GM12878 (cell line): ENCODE measurements around the gene FXYD6. TPM values are rescaled to one million over a fixed set of nuclear protein-coding genes. Genes with fewer than 3 reads are reported as not detected.

Source experiments
- ATAC-seq: fragments of 200-7000 bp; cut with Tn5 transposase; 3 replicates; pipeline ENCODE4 v1.9.1; 2020; ENCODE audit warnings: mild to moderate bottlenecking, moderate library complexity
- BruUV-seq: library from RNA; stranded (reverse); fragments of 400-500 nt; replicated peaks from 2 replicates; lab custom pipeline; 2021; lab: Mats Ljungman, UMichigan
- CTCF ChIA-PET: fragments of 300-600 bp; sonication (Branson Sonifier 250); formaldehyde crosslinking; extraction: SDS; loops from one replicate; lab custom pipeline; 2021; ENCODE audit warnings: inconsistent platforms; lab: Yijun Ruan, JAX
- POLR2A ChIA-PET: fragments of 350-600 bp; formaldehyde crosslinking; extraction: SDS; loops from one replicate; lab custom pipeline; 2021; ENCODE audit warnings: inconsistent platforms; lab: Charles Lee
- RAD21 ChIA-PET: fragments of 300-600 bp; sonication (Branson Sonifier 250); formaldehyde crosslinking; loops from one replicate; lab custom pipeline; 2023; ENCODE audit warnings: antibody characterized with exemption; ENCODE audit not compliant: unreplicated experiment; lab: Charles Lee
- SMC1A ChIA-PET: fragments of 300-600 bp; sonication (Branson Sonifier 250); formaldehyde crosslinking; loops from one replicate; lab custom pipeline; 2023; ENCODE audit not compliant: unreplicated experiment, uncharacterized antibody; lab: Charles Lee
- DNase-seq: peaks from one replicate; pipeline ENCODE4 v3.0.0-alpha.2; 2011; ENCODE audit warnings: low read depth, low spot score
- FAIRE-seq: peaks from 3 replicates; lab custom pipeline; 2011; peaks lifted over from hg19 to GRCh38; lab: Jason Lieb, UNC
- H2AFZ ChIP-seq: 2 replicates; pipeline ENCODE4 v1.6.0; 2011; ENCODE audit warnings: low read depth, low read length, control low read depth; ENCODE audit not compliant: control insufficient read depth
- H3K27ac ChIP-seq: 2 replicates; pipeline ENCODE4 v1.5.1; 2011; ENCODE audit warnings: control low read depth; ENCODE audit not compliant: control insufficient read depth, insufficient read depth
- H3K27me3 ChIP-seq, 2 experiments: replicated peaks in 1 of 2; 2 replicates each; pipeline versions ENCODE4 v1.6.0 to v1.6.1; 2011; ENCODE audit warnings: low read length in 1 of 2; ENCODE audit not compliant: control insufficient read depth in 2 of 2, insufficient read depth in 2 of 2
- H3K36me3 ChIP-seq, 2 experiments: 2 replicates each; pipeline ENCODE4 v1.5.1; 2011; ENCODE audit warnings: low read length in 1 of 2; ENCODE audit not compliant: control insufficient read depth in 2 of 2, insufficient read depth in 2 of 2
- H3K4me1 ChIP-seq: 2 replicates; pipeline ENCODE4 v1.6.1; 2011; ENCODE audit warnings: mild to moderate bottlenecking, low read length, moderate library complexity, mixed read lengths; ENCODE audit not compliant: control insufficient read depth, insufficient read depth
- H3K4me2 ChIP-seq: 2 replicates; pipeline ENCODE4 v1.6.0; 2011; ENCODE audit warnings: control low read depth; ENCODE audit not compliant: control insufficient read depth, insufficient read depth
- H3K4me3 ChIP-seq: fragments of 200-600 bp; sonication (generic); 2 replicates; pipeline ENCODE4 v1.5.1; 2016
- H3K79me2 ChIP-seq: 2 replicates; pipeline ENCODE4 v1.6.0; 2011; ENCODE audit warnings: low read length; ENCODE audit not compliant: control insufficient read depth, insufficient read depth
- H3K9ac ChIP-seq: 2 replicates; pipeline ENCODE4 v1.8.0; 2011; ENCODE audit warnings: low read length, control low read depth, mixed read lengths; ENCODE audit not compliant: control insufficient read depth, insufficient read depth
- H3K9me3 ChIP-seq: replicated peaks from 3 replicates; pipeline ENCODE4 v1.5.1; 2011; ENCODE audit warnings: mild to moderate bottlenecking, low read length; ENCODE audit not compliant: control insufficient read depth, insufficient read depth
- H4K20me1 ChIP-seq: 2 replicates; pipeline ENCODE4 v1.6.0; 2011; ENCODE audit not compliant: control insufficient read depth, insufficient read depth
- BHLHE40 ChIP-seq, 2 experiments: fragments of 450-650 bp in 1 of 2; IDR thresholded peaks; 2 replicates each; pipeline ENCODE4 v1.6.1; 2011 to 2017; ENCODE audit warnings: low read depth in 2 of 2, borderline replicate concordance in 1 of 2, improper control_type of control experiment in 1 of 2, low read length in 1 of 2, mild to moderate bottlenecking in 1 of 2
- BMI1 ChIP-seq: fragments of 450-650 bp; IDR thresholded peaks from 2 replicates; pipeline ENCODE4 v1.6.1; 2016; ENCODE audit warnings: mild to moderate bottlenecking, moderate library complexity, borderline replicate concordance
- CEBPB ChIP-seq, 2 experiments: fragments of 150-350 bp in 1 of 2; IDR thresholded peaks; 2 replicates each; pipeline ENCODE4 v1.6.1; 2012 to 2014; ENCODE audit warnings: low read depth in 2 of 2, low read length in 2 of 2, borderline replicate concordance in 1 of 2, inconsistent platforms in 1 of 2
- IRF4 ChIP-seq: IDR thresholded peaks from 2 replicates; pipeline ENCODE4 v1.6.1; 2011; ENCODE audit warnings: low read depth, low read length
- KAT2A ChIP-seq: conservative IDR thresholded peaks from 2 replicates; pipeline ENCODE4 v1.6.1; 2011; ENCODE audit warnings: low read depth, low read length; ENCODE audit not compliant: control insufficient read depth
- RCOR1 ChIP-seq: conservative IDR thresholded peaks from 2 replicates; pipeline ENCODE4 v1.6.1; 2012; ENCODE audit warnings: low read depth, low read length, improper control_type of control experiment
- SMARCA5 ChIP-seq: fragments of 450-650 bp; IDR thresholded peaks from 2 replicates; pipeline ENCODE4 v1.6.1; 2017; ENCODE audit warnings: mild to moderate bottlenecking
- SRF ChIP-seq, 2 experiments: IDR thresholded peaks; 2 replicates each; pipeline ENCODE4 v1.6.1; 2011; ENCODE audit warnings: low read depth in 2 of 2, low read length in 2 of 2, mild to moderate bottlenecking in 1 of 2, moderate library complexity in 1 of 2
- ZNF24 ChIP-seq: fragments of 450-650 bp; IDR thresholded peaks from 2 replicates; pipeline ENCODE4 v1.6.1; 2017; ENCODE audit warnings: antibody characterized with exemption, mild to moderate bottlenecking
- WGBS: methylation state at CpG from one replicate; pipeline ENCODE4 v1.1.6; 2016; ENCODE audit warnings: low lambda C conversion rate; ENCODE audit not compliant: insufficient replicate concordance, insufficient coverage; ENCODE audit errors: missing lambda C conversion rate; 5-methylcytosine and 5-hydroxymethylcytosine counted together
- in situ Hi-C: fragments of 300-500 bp; cut with MboI; formaldehyde crosslinking; loops from 9 replicates; pipeline ENCODE4 v1.14.3; 2018; ENCODE audit warnings: mixed read lengths
- intact Hi-C: fragments of 100-400 bp; cut with micrococcal nuclease; formaldehyde crosslinking; loops from one replicate; pipeline ENCODE4 v1.14.2; 2022; ENCODE audit not compliant: unreplicated experiment
- polyA plus RNA-seq, 11 experiments: library from polyadenylated mRNA; depleted of rRNA in 4 of 11; unstranded in 6 of 11; stranded (reverse) in 5 of 11; fragments of >200 nt; fragmentation: Nextera tagmentation in 4 of 11; fragmentation: Illumina TruSeq in 1 of 11; extraction: Ambion mirVana in 4 of 11; extraction: Trizol in 1 of 11; gene quantifications; 1 replicate in 1 of 11; 2 replicates in 10 of 11; pipeline versions ENCODE4 v1.2.1 to v1.2.3, GENCODE V29; 2011 to 2016; ENCODE audit warnings: inconsistent platforms in 2 of 11, missing spikeins in 2 of 11, low read depth in 1 of 11
- total RNA-seq, 4 experiments: library from RNA; depleted of rRNA in 3 of 4; stranded (reverse); fragments of >200 nt in 3 of 4; fragmentation: Illumina TruSeq in 1 of 4; extraction: Trizol in 1 of 4; gene quantifications; 2 replicates each; pipeline versions ENCODE4 v1.2.1 to v1.2.3, GENCODE V29; 2013 to 2021
- TF ChIP-seq, protein P1 (sequence below): fragments of 450-650 bp; IDR thresholded peaks from 2 replicates; pipeline ENCODE4 v1.6.1; 2017; ENCODE audit warnings: antibody characterized with exemption, mild to moderate bottlenecking, moderate library complexity
- TF ChIP-seq, protein P2 (sequence below): fragments of 150-350 bp; IDR thresholded peaks from 2 replicates; pipeline ENCODE4 v1.6.1; 2014; ENCODE audit warnings: mild to moderate bottlenecking, low read depth, low read length
- TF ChIP-seq, protein P3 (sequence below), 3 experiments: IDR thresholded peaks in 2 of 3; conservative IDR thresholded peaks in 1 of 3; 2 replicates each; pipeline ENCODE4 v1.5.1; 2011; ENCODE audit warnings: low read depth in 3 of 3, low read length in 3 of 3, mild to moderate bottlenecking in 3 of 3, control low read depth in 2 of 3, moderate library complexity in 2 of 3, inconsistent platforms in 1 of 3, mixed read lengths in 1 of 3; ENCODE audit not compliant: control insufficient read depth in 2 of 3, insufficient read depth in 1 of 3; ENCODE audit errors: extremely low read depth in 1 of 3

FXYD6 gene
- total and polyA plus RNA-seq, 10 of the 15 experiments (the other 5 are each of a cell fraction or from before 2014, with no cell fraction given) = 0.09 to 2.0 (median 0.23) TPM; not detected in 2

DNA sequence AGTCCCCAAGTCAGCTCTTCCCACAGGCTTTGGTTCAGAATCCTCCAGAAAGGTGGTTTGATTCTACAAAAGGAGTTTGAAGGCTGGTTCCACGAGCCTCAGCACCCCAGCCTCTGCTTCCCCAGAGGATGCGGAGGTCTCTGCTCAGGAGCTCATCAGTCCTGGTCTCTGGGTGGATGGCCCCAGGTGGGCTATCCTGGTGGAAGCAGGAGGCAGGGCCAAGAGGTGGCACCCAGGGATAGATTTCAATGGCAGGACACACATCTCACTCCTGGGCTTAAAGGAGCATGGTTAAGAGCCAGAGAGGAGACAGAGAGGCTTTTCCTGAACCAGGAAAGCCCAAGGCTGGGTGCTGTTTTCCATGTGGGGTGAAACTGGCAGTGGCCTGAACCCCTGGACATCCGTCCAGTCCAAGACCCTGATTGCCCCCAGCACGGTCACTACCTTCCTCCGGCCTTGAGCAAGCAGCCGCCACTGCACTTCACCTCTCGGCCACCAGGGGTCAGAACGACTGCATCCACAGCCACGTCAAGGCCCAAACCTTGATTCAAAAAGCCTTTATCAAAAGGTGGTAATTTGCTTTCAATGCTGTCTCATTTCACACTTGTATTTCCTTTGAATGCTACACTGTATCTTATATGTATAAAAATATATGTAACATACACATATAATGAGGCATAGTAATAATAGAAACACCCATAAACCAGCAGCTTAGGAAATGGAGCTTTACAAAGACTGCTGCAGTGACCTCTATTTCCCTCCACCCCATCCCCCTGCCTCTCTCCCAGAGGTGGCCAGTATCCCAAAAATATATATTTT, 32.6 kb downstream of the FXYD6 start:
- Histone ChIP-seq H2AFZ (no peak overlapping the region), H3K4me1 (no peaks in the 10 kb centered on the region; the same call in 1 of the 2 replicates), H3K9ac (no peak overlapping the region), H3K27ac (no peak overlapping the region), H3K79me2 (no peaks in the 10 kb centered on the region), H3K9me3 (no peaks in the 10 kb centered on the region), H4K20me1 (no peaks in the 10 kb centered on the region), H3K36me3 (no peaks in the 10 kb centered on the region), H3K4me3 (no peak overlapping the region), H3K4me2 (no peak overlapping the region), H3K27me3 (no peaks in the 10 kb centered on the region)
- DNase-seq (no peak), ATAC-seq (peak; percentile 89), FAIRE-seq (peak; percentile 84)
- WGBS = 21% methylated on average over 9 of the region's 9 CpGs
- ChIA-PET RAD21 (interaction anchor here (0.8 to 7.2 kb wide), 13 partner anchors 12 to 210 kb away, joined by 3 to 135 read pairs (median 9); partner anchors contain the start of genes FXYD2 and IL10RA), SMC1A (interaction anchor here (0.8 to 7.9 kb wide), 17 partner anchors 9 to 209 kb away, joined by 3 to 163 read pairs (median 6); partner anchors contain the start of gene FXYD2), POLR2A (interaction anchor here (1.6 kb wide), 1 partner anchor 29 kb away, joined by 7 read pairs; no protein-coding TSS in a partner anchor), CTCF (interaction anchor here (0.7 to 5.9 kb wide), 30 partner anchors 10 to 417 kb away, joined by 3 to 238 read pairs (median 8); partner anchors contain the start of gene FXYD2)
- BruUV-seq = no TSS peak
- in situ Hi-C loops (loop anchor here (5.0 kb wide), 2 partner anchors 103 to 213 kb away; no protein-coding TSS in a partner anchor), intact Hi-C loops (loop anchor here (1.0 kb wide), 3 partner anchors 21 to 209 kb away; no protein-coding TSS in a partner anchor)
- TF ChIP-seq, protein P1, sequence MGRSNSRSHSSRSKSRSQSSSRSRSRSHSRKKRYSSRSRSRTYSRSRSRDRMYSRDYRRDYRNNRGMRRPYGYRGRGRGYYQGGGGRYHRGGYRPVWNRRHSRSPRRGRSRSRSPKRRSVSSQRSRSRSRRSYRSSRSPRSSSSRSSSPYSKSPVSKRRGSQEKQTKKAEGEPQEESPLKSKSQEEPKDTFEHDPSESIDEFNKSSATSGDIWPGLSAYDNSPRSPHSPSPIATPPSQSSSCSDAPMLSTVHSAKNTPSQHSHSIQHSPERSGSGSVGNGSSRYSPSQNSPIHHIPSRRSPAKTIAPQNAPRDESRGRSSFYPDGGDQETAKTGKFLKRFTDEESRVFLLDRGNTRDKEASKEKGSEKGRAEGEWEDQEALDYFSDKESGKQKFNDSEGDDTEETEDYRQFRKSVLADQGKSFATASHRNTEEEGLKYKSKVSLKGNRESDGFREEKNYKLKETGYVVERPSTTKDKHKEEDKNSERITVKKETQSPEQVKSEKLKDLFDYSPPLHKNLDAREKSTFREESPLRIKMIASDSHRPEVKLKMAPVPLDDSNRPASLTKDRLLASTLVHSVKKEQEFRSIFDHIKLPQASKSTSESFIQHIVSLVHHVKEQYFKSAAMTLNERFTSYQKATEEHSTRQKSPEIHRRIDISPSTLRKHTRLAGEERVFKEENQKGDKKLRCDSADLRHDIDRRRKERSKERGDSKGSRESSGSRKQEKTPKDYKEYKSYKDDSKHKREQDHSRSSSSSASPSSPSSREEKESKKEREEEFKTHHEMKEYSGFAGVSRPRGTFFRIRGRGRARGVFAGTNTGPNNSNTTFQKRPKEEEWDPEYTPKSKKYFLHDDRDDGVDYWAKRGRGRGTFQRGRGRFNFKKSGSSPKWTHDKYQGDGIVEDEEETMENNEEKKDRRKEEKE = no peak
- no peak for TF ChIP-seq CEBPB (IDR thresholded peaks at IDR 0.05; ENCODE audit: borderline replicate concordance in 1 of 2, low read depth in 2 of 2, low read length in 2 of 2)
- TF ChIP-seq SRF (IDR thresholded peaks at IDR 0.05; ENCODE audit: low read depth in 2 of 2, low read length in 2 of 2) = no peak
- TF ChIP-seq SMARCA5 = peak; percentile 48; the same call in 1 of the 2 replicates
- TF ChIP-seq KAT2A = no peak
- TF ChIP-seq BHLHE40 (IDR thresholded peaks at IDR 0.05; ENCODE audit: borderline replicate concordance in 1 of 2, low read depth in 2 of 2, low read length in 1 of 2) = peak; percentile 13 to 31; a peak in 1 of 4 replicates
- 0 out of 2 replicates have a peak, but pooled peaks have one; percentile 13 for TF ChIP-seq IRF4
- TF ChIP-seq BMI1 = no peak
- TF ChIP-seq, protein P2, sequence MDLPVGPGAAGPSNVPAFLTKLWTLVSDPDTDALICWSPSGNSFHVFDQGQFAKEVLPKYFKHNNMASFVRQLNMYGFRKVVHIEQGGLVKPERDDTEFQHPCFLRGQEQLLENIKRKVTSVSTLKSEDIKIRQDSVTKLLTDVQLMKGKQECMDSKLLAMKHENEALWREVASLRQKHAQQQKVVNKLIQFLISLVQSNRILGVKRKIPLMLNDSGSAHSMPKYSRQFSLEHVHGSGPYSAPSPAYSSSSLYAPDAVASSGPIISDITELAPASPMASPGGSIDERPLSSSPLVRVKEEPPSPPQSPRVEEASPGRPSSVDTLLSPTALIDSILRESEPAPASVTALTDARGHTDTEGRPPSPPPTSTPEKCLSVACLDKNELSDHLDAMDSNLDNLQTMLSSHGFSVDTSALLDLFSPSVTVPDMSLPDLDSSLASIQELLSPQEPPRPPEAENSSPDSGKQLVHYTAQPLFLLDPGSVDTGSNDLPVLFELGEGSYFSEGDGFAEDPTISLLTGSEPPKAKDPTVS = no peak
- no peak for TF ChIP-seq RCOR1
- 0 out of 2 replicates have a peak, but pooled peaks have one; percentile 37 for TF ChIP-seq ZNF24
- TF ChIP-seq, protein P3, sequence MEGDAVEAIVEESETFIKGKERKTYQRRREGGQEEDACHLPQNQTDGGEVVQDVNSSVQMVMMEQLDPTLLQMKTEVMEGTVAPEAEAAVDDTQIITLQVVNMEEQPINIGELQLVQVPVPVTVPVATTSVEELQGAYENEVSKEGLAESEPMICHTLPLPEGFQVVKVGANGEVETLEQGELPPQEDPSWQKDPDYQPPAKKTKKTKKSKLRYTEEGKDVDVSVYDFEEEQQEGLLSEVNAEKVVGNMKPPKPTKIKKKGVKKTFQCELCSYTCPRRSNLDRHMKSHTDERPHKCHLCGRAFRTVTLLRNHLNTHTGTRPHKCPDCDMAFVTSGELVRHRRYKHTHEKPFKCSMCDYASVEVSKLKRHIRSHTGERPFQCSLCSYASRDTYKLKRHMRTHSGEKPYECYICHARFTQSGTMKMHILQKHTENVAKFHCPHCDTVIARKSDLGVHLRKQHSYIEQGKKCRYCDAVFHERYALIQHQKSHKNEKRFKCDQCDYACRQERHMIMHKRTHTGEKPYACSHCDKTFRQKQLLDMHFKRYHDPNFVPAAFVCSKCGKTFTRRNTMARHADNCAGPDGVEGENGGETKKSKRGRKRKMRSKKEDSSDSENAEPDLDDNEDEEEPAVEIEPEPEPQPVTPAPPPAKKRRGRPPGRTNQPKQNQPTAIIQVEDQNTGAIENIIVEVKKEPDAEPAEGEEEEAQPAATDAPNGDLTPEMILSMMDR (IDR thresholded peaks at IDR 0.05 in 2 of 3, conservative IDR thresholded peaks at IDR 0.05 in 1 of 3; ENCODE audit: control insufficient read depth in 2 of 3, extremely low read depth in 1 of 3, insufficient read depth in 1 of 3, low read depth in 3 of 3, low read length in 3 of 3) = peak; percentile 94 to 98 (median 97)
